HG03066 (cell line): Measurements from ENCODE around the gene EFR3B.
"Not testable (repeated sequence)": the region's sequence is repeated elsewhere in the genome, so short reads cannot be mapped to it uniquely, and the experiment has no call there.

ENCODE experiments used
- ATAC-seq: cut with Tn5 transposase; IDR thresholded peaks from one replicate; pipeline ENCODE4 v1.9.1; 2021; ENCODE audit warnings: low read depth; ENCODE audit not compliant: unreplicated experiment

The EFR3B gene

DNA sequence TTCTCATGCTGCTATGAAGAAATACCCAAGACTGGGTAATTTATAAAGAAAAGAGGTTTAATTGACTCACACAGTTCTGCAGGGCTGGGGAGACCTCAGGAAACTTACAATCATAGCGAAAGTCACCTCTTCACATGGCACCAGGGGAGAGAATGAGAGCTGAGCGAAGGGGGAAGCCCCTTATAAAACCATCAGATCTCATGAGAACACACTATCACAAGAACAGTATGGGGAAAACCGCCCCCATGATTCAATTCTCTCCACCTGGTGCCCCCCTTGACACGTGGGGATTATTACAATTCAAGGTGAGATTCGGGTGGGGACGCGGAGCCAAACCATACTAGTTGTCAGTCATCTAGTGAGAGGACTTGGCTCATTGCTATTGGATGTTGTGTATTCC is 60.5 kb downstream of the EFR3B start:
- not testable (repeated sequence) for ATAC-seq

DNA sequence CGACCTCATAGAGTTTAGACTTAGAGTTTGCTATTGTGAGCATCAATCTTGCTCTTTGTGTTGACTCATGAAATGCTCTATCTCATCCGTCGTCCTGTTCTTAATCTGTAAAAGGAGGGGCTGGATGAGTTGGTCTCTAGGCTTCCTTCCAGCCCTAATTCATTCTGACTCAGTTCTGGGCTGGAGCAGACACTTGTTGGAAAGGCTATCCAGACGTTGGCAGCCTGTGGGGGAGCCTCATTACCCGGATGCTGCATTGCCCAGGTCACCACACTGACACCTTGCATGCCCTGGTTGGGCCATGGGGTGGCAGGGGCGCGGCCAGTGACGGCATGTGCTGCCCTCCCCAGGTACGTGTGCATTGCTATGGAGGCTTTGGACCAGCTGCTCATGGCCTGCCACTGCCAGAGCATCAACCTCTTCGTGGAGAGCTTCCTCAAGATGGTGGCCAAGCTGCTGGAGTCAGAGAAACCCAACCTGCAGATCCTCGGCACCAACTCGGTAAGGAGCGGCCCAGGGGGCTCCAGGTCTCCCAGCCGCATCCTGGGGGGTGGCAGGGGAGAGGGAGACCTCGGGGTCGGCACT is 61.5 kb downstream of the EFR3B start:
- no peak for ATAC-seq

DNA sequence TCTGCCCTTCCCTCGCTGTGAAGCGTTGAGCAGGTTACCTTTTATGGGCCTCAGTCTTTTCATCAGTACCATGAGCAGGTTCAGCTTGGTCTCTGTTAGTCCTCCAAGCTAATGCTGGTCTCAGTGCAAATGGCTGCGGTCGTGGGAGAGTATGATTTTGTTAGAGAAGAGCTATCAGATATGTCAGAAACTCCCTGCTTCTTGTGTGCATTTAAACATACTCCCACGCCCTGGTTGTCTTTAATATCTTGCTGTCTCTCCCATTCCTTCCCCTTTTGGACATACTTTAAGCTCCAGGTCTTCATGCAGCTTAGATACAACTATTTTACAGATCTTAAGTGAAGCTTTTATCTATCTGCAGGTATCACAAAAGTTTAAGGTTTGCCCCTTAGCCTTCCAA is 62.9 kb downstream of the EFR3B start:
- no peak for ATAC-seq

GRCh38 chr2:25105336-25106085 is 63.6 kb downstream of the EFR3B start:
- ATAC-seq = no peak

- no peak for ATAC-seq
These were observed 67.9 kb downstream of the EFR3B start for GRCh38 chr2:25109822-25110221.

DNA sequence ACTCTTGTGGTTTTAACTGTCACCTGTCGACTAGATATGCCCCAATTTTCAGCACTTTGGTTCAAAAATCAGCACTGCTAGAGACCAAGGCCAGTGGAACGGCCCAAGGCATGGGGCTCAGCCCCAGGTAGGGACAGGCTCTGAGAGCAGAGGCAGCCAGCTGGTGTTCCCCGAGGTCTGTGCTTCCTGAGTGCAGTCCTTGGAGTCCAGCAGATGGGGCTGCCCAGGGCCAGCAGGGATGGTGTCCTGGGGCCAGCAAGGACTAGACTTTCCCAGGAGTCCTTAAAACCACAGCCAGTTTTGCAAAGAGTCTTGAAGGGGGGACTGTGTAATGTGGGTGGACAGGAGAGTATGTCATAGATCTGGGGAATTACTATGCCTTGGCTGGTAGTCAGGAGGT is 70.2 kb downstream of the EFR3B start:
- ATAC-seq = no peak

DNA sequence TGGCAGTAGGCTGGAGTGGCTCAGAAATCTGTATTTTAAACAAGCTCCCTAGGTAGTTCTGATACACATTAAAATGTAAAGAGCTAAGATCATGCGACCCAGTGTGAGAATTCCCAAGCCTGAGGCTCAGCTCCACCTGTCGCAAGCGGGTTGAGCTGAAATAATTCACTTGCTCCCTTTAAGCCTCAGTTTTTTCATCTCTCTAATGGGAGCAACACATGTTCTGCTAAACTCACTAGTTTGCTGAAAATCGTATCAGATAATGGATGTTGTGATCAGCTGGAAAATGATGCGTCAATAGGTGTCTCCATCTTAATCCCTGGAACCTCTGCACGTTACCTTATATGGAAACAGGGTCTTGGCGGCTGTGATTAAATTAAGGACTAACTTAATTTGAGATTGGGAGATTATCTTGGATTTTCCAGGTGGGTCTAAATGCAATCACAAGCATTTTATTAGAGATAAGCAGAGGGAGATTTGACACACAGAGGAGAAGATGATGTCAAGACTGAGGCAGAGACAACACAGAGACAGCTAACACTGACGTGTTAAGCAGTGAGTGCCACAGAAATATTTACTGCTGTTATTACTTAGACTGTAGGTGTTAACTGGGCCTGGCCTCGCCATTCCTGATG is 73.5 kb downstream of the EFR3B start:
- ATAC-seq = no peak

DNA sequence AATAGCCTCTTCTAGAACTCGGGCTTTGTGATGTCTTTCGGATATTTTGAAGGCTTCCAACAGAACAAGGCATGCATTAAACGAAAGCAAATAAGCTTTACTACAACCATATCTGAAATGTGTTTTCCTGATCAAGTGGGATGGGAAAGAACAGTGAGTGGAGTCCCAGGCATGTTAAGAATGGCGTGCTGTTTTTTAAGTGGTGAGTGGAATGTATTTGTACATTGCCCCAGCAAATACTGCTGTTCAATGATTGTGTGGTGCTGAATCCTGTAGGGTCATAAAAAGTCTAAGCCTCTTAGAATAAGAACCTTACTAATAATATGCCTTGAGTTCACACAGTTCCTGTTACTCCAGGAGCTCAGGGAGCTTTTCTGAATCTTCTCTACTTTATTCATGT is 74.0 kb downstream of the EFR3B start:
- no peak for ATAC-seq

- no peak for ATAC-seq
These were observed 75.1 kb downstream of the EFR3B start for GRCh38 chr2:25116956-25117355.

DNA sequence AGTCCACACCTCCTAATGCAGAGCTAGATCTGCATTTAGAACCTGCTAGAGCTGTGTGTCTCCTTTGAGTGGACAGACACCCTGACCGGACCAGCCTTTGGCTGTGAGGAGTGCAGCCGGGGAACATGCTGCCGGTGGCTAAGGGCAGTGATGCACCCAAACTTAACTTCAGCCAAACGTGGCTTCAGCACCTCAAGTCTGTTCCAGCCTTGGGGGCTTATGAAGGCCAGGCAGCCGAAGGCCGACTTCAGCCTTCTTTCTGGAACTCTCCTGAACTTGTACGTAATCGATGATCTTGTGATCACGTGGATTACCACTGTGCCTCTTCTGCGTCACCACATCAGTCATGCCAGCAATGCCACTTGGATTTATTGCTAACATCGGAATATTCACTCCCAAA is 77.4 kb downstream of the EFR3B start:
- no peak for ATAC-seq

GRCh38 chr2:25122367-25122766 is 80.5 kb downstream of the EFR3B start:
- ATAC-seq = no peak

- no peak for ATAC-seq
These were observed 81.8 kb downstream of the EFR3B start for GRCh38 chr2:25123682-25124081.

DNA sequence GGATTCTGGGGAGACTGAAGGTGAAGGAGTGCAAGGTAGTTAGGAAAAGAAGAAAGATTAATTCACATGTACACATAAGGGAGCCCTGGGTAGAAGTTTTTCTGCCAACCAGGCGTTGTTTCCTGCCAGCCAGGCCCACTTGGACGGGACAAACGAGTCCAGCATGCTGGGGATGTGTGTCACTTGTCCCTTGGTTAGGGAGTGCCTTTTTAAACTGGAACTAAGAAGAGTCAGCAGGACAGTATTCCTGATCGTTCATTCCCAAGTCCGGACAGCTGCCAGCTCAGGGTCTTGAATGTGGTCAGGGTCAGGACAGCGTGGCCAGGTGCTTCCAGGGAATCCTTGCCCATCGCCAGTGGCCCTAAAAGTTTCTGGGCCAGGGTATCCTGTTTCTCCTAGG is 83.3 kb downstream of the EFR3B start:
- no peak for ATAC-seq

DNA sequence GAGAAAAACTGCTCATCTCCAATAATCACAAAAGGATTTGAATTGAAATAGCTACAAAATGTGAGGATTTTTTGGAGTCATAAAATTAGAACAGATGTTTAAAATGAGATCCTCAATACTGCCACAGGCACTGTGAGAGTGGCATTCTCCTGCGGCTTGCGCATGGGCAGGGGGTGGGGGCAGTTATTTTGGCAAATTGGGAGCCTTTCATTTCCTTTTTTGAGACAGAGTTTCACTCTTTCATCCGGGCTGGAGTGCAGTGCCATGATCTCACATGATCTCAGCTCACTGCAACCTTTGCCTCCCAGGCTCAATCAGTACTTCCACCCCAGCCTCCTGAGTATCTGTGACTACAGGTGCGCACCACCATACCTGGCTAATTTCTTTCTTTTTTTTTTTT is 84.1 kb downstream of the EFR3B start:
- no peak for ATAC-seq

- not testable (repeated sequence) for ATAC-seq
These were observed 85.2 kb downstream of the EFR3B start for GRCh38 chr2:25127071-25127470.

- ATAC-seq = no peak
These were observed 85.8 kb downstream of the EFR3B start for GRCh38 chr2:25127646-25128045.

DNA sequence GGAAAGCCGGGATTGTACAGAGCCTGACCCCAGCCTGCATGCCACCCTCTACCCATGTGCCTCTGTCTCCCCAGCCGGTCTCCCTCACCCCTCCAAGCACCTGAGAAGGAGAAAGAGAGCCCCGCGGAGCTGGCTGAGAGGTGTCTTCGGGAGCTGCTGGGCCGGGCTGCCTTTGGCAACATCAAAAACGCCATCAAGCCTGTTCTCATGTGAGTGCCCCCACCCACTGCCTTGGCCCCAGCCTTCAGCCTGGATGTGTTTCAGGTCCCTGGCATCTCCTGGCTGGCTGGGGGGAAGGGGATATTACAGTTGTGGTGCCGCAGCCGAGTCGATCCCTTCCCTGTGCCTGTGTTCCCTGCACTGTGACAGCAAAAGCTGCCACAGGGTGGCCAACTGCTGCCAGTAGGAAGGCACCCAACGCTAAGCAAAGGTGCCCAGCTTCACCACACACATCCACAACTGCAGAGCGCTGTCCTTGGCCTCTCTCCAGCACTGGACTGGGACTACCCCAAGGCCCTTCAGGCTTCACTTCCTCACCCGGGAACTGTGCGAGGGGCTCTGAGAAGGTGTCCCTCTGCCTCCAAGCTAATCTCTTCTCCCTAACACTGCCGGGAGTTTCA is 88.1 kb downstream of the EFR3B start:
- no peak for ATAC-seq

DNA sequence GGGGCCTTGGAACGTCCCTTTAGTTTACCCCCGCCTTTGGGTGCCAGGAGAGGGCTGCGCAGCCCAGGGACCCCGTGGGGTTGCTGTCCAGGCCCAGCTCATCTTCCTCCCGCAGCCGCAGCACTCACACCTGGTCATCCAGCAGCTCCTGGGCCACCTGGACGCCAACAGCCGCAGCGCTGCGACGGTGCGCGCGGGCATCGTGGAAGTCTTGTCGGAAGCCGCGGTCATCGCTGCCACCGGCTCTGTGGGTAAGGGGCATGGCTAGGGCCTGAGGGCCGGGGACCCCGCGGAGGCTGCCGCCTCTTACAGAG is 89.3 kb downstream of the EFR3B start:
- no peak for ATAC-seq

DNA sequence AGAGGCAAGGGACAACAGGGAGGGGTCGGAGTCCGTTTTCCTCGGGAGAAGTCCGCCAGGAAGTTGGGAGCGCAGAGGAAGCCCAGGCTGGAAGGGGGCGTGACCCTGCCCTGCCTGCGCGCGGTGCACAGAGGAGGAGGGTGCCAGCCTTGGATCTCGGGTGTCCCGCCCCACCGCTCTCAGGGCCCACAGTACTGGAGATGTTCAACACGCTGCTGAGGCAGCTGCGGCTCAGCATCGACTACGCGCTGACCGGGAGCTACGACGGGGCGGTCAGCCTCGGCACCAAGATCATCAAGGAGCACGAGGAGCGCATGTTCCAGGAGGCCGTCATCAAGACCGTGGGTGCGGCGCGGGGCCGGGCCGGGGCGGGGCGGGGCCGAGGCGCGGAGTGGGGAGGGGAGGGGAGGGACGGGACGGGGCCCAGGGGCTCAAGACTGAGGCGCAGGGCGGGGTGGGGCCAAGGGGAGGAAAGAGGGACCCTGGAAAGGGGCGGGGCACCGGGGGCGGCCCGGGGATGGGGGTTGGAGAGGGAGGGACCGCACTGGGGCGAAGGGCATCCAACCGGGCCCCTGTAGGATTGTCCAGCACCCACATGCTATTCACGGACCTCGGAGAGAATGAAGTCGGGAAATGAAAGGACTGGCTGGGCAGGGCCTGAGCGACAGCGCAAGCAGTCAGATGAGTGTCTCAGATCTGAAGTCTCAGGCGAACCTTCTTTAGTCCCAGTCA is 89.9 kb downstream of the EFR3B start:
- no peak for ATAC-seq

DNA sequence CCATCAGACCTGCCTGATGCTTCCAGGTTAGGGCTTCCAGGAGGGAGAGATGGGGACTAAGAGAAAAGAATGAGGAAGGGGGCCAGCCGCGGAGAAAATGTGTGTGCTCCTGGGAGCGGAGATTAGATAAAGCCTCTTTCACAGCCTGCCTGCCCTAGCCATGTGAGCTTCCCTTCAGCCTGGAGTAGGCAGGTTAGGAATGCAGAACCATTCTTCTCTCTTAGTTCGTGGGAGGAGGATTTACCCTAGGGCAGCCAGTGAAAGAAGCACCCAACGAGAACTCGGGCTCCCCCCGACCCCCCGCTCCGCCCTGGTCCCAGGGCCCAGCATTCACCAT is 90.4 kb downstream of the EFR3B start:
- no peak for ATAC-seq

GRCh38 chr2:25132693-25133092 is 90.8 kb downstream of the EFR3B start:
- ATAC-seq = no peak
